Fibroblast of the aortic adventitia (primary cell): Measurements from ENCODE around the gene AATF. TPM values are rescaled to one million over a fixed set of nuclear protein-coding genes. Genes with fewer than 3 reads are reported as not detected.

ENCODE experiments used
- DNase-seq: peaks from one replicate; pipeline ENCODE4 v3.0.0-alpha.2; 2010; ENCODE audit warnings: low read depth
- H3K4me3 ChIP-seq: 2 replicates; pipeline ENCODE4 v1.5.1; 2011; ENCODE audit warnings: low read depth, mild to moderate bottlenecking, control low read depth, low read length, moderate library complexity
- CTCF ChIP-seq: IDR thresholded peaks from 2 replicates; pipeline ENCODE4 v1.5.1; 2011; ENCODE audit warnings: mild to moderate bottlenecking, low read length, control low read depth, inconsistent platforms; ENCODE audit not compliant: insufficient read depth
- total RNA-seq: library from RNA; depleted of rRNA; stranded (reverse); fragments of >200 nt; gene quantifications from 2 replicates; pipeline ENCODE4 v1.2.3, GENCODE V29; 2012; ENCODE audit warnings: low replicate concordance

The AATF gene
- total RNA-seq, 1 donor, result 25.1 TPM

DNA sequence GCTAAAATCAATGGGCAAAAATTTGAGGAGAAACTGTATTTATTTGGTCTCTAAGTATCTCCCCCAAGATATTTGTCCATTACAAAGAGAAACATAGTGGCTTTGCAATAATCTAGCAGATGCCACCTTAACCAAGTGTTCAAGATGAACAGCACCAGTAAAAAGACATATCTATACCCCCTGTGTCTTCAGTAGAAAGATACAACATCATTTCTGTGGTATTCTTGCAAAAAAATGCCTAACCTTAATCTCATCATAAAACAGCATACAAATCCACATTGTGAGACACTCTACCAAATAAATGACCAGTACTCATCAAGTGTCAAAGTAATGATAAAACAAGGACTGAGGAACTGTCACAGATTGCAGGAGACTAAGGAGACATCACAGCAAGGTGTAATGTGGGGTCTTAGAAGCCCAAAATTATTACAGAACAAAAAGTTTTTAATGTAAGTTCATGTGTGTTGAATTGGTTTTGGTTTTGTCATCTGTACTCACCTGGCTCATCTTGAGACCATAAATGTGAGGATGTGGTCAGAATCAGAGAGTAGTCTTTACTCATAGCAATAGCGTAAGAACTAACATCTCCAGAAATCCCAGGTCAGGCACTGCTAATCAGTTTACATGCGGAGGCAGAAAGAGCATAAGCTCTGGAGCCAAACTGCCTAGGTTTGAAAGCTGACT is 77.2 kb downstream of the AATF start:
- H3K4me3 ChIP-seq, result no peak overlapping the region
- TF ChIP-seq CTCF, result no peak
- DNase-seq, result no peak

- no peak overlapping the region for H3K4me3 ChIP-seq
- TF ChIP-seq CTCF, result no peak
- DNase-seq, result no peak
These were observed 77.7 kb downstream of the AATF start for GRCh38 chr17:37026531-37026869.

GRCh38 chr17:37028040-37028439 is 79.3 kb downstream of the AATF start:
- TF ChIP-seq CTCF, result no peak
- no peak for DNase-seq
- H3K4me3 ChIP-seq, result no peak overlapping the region

DNA sequence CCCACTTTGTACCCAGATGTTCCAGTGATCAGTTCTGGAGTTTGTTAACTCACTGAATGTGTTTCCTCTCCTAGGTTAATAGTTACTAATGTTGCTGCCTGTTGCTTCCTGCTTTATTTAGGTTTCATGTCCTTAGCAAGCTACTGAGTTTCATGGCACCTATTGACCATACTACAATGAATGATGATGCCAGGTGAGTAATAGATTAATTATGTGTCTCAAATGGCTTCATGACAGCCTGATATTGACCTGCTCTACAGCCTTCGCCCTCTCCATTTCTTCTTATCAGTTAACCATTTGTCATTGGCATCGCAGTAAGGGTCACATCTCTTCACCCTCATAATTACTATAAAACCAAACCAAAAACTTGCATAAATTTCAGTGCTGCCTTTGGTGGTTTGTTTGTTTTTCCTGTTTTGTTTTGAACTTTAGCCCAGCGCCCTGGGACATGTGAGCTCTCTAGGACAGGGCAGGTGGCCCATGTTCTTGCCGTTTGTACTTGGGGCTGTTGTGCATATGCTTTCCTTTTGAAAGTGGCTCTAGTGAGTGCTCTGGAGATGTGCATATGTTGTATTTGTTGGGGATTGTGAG is 82.8 kb downstream of the AATF start:
- no peak for DNase-seq
- TF ChIP-seq CTCF, result no peak
- H3K4me3 ChIP-seq, result no peak overlapping the region

DNA sequence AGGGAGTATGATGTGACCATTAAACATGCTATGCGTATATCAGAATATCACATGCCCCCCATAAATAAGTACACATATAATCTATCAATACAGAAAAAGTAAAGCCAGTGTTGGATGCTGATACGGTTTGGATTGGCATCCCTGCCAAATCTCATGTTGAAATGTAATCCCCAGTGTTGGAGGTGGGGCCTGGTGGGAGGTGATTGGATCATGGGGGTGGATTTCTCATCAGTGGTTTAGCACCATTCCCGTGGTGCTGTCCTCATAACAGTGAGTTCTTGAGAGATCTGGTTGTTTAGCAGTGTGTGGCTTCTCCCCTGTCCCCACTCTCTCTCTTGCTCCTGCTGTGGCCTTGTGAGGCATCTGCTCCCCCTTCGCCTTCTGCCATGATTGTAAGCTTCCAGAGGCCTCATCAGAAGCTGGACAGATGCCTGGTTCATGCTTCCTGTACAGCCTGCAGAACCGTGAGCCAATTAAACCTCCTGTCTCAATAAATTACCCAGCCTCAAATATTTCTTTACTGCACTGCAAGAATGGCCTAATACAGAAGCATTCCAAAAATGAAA is 88.9 kb downstream of the AATF start:
- no peak for DNase-seq
- TF ChIP-seq CTCF, result no peak
- H3K4me3 ChIP-seq, result no peak overlapping the region

GRCh38 chr17:37039269-37039668 is 90.5 kb downstream of the AATF start:
- DNase-seq, result no peak
- no peak overlapping the region for H3K4me3 ChIP-seq
- TF ChIP-seq CTCF, result no peak
